ENCODE data around the gene ETV4. TPM values are rescaled to one million over a fixed set of nuclear protein-coding genes. Genes with fewer than 3 reads are reported as not detected.
A peak's percentile ranks its signal among the peaks of the same experiment; 100 is the strongest.

The ETV4 gene
- total RNA-seq, 2 donors from 2014 or later: 51.1 to 83.0 TPM

DNA sequence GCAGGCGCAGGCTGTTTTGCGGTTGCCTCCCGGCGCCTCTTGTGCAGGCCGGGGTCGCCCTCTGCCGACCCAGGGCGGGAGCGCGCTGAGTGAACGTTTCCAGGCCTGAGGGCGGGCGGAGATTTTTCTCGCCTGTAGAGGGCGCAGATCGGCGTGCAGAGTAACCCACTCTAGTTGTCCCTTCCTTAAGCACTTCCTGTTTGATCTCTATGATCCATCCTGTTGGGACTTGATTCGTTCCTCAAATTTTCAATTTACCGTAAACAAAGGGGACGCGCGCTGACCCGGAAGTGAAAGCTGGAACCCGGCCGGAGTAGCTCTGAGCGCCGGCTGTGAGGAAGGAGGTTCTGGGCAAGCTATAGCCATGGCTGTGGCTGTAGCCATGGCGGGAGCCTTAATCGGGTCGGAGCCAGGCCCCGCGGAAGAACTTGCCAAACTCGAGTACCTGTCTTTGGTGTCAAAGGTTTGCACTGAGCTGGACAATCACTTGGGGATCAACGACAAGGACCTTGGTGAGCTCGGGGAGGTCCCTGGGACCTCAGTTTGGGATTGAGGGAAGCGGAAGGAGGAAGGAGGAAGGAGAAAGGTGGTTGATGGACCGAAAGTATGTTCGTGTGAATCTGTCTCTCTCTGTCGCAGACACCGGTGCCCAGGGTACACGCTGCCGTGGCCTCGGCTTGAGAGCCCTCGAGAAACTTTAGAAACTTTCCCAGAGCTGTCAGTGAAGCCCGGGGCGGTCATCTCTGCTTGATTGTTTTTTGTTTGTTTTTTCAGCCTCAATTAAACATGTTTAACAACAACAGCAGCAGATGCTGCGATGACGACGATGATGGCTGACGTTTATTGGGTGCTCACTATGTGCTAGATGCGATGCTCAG, 62.2 kb downstream of the ETV4 start, which contains the start of gene DHX8:
Gene DHX8, plus strand, starts transcription at position 302 of the 878 bp plus-strand sequence. Its CDS starts 63 bp downstream, at position 365.
- peak within 1 kb of the TSS; percentile 98 for H3K27ac Mint-ChIP-seq
- no peaks in the 10 kb centered on the region for H3K36me3 ChIP-seq (ENCODE audit: control insufficient read depth, insufficient read depth, low read length)
- H3K4me1 Mint-ChIP-seq: peaks cover 29% of the 10 kb centered on the region
- H3K4me3 Mint-ChIP-seq: peak within 1 kb of the TSS; percentile 100
- no peaks in the 10 kb centered on the region for H3K27me3 ChIP-seq (ENCODE audit: control insufficient read depth, insufficient read depth, low read length, poor library complexity, severe bottlenecking)
- peak within 1 kb of the TSS; percentile 75 for H3K9ac ChIP-seq (ENCODE audit: extremely low read depth, low read length, poor library complexity, severe bottlenecking)
- peaks cover 3% of the 10 kb centered on the region for H3K36me3 Mint-ChIP-seq (ENCODE audit: low read depth)
- TF ChIP-seq, protein P1, sequence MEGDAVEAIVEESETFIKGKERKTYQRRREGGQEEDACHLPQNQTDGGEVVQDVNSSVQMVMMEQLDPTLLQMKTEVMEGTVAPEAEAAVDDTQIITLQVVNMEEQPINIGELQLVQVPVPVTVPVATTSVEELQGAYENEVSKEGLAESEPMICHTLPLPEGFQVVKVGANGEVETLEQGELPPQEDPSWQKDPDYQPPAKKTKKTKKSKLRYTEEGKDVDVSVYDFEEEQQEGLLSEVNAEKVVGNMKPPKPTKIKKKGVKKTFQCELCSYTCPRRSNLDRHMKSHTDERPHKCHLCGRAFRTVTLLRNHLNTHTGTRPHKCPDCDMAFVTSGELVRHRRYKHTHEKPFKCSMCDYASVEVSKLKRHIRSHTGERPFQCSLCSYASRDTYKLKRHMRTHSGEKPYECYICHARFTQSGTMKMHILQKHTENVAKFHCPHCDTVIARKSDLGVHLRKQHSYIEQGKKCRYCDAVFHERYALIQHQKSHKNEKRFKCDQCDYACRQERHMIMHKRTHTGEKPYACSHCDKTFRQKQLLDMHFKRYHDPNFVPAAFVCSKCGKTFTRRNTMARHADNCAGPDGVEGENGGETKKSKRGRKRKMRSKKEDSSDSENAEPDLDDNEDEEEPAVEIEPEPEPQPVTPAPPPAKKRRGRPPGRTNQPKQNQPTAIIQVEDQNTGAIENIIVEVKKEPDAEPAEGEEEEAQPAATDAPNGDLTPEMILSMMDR (conservative IDR thresholded peaks at IDR 0.05): peak; percentile 100
- H3K9me3 ChIP-seq (ENCODE audit: control insufficient read depth, low read length): no peaks in the 10 kb centered on the region
- H3K4me1 ChIP-seq (ENCODE audit: control insufficient read depth, insufficient read depth, low read length): peaks cover 5% of the 10 kb centered on the region
- peak within 1 kb of the TSS; percentile 97 for H3K4me3 ChIP-seq (ENCODE audit: low read length)
- peak; percentile 100 for DNase-seq
- H3K9me3 Mint-ChIP-seq: no peaks in the 10 kb centered on the region
- no peaks in the 10 kb centered on the region for H3K27me3 Mint-ChIP-seq (ENCODE audit: insufficient read depth)
- H3K27ac ChIP-seq (ENCODE audit: low read depth, low read length): peak within 1 kb of the TSS; percentile 75
- WGBS, 2 experiments (ENCODE audit: insufficient coverage in 1 of 2, insufficient read length in 1 of 2): 0% methylated on average over 36 to 51 of the region's 51 CpGs

DNA sequence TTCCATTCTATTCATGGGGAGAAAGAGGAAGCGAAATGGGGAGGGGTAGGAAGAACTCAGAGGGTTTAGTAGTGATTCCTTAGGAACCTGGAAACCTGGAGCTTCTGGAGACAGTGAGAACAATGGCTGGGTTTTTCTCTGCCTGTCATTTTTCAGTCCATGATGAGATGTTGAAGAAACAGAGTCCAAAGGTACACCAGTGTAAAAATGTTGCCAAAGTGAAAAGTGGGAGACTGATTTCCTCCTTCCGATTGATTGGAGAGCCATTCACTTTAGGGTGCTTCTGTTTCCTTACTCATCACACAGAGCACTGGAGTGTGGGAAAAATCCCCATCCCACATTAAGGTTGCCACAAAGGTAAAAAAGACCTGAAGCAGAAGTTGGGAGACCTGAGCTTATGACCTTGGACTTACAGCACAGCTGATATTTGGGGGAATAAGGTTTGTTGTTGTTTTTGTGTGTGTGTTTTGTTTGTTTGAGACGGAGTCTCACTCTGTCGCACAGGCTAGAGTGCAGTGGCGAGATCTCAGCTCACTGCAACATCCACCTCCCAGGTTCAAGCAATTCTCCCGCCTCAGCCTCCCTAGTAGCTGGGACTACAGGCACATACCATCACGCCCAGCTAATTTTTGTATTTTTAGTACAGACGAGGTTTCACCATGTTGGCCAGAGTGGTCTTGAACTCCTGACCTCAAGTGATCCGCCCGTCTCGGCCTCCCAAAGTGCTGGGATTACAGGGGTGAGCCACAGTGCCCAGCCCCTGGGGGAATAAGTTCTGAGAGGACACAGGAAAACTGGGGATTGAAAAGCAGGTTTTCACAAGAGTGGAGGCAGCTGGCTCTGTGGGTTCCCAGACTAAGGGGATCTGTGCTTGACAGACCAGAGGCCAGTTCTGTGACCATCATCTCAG, 63.8 kb downstream of the ETV4 start:
- H3K9ac ChIP-seq (ENCODE audit: extremely low read depth, low read length, poor library complexity, severe bottlenecking): no peak overlapping the region
- no peaks in the 10 kb centered on the region for H3K36me3 ChIP-seq (ENCODE audit: control insufficient read depth, insufficient read depth, low read length)
- no peak overlapping the region for H3K4me3 Mint-ChIP-seq
- WGBS, 2 experiments (ENCODE audit: insufficient coverage in 1 of 2, insufficient read length in 1 of 2): 95% methylated on average over 11 of the region's 11 CpGs
- TF ChIP-seq, protein P1 (conservative IDR thresholded peaks at IDR 0.05): no peak
- H3K27ac Mint-ChIP-seq: peak overlapping the region; percentile 4
- DNase-seq: peak; percentile 36
- H3K36me3 Mint-ChIP-seq (ENCODE audit: low read depth): no peaks in the 10 kb centered on the region
- no peak overlapping the region for H3K4me3 ChIP-seq (ENCODE audit: low read length)
- no peaks in the 10 kb centered on the region for H3K9me3 ChIP-seq (ENCODE audit: control insufficient read depth, low read length)
- no peaks in the 10 kb centered on the region for H3K9me3 Mint-ChIP-seq
- peaks cover 5% of the 10 kb centered on the region for H3K4me1 ChIP-seq (ENCODE audit: control insufficient read depth, insufficient read depth, low read length)
- peaks cover 38% of the 10 kb centered on the region for H3K4me1 Mint-ChIP-seq
- H3K27me3 ChIP-seq (ENCODE audit: control insufficient read depth, insufficient read depth, low read length, poor library complexity, severe bottlenecking): no peaks in the 10 kb centered on the region
- no peaks in the 10 kb centered on the region for H3K27me3 Mint-ChIP-seq (ENCODE audit: insufficient read depth)
- no peak overlapping the region for H3K27ac ChIP-seq (ENCODE audit: low read depth, low read length)

DNA sequence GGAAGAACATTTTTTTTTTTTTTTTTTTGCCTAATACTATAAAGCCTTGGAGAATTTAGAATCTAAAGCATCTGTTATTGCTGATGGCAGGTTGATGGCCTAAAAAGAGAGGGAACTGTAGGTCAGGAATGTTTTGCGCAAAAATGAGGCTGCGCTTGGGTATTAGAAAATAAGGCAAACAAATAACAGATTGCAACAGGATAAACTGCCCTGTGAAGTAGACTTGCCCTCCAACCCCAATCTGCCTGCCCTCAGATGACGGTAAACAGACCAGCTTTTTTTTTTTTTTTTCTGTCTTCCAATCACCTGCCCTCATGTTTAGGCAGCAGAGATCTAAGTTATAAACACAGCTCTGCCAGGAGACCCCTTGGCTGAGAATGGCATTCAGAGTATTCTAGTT, 66.2 kb downstream of the ETV4 start:
- no peaks in the 10 kb centered on the region for H3K9me3 ChIP-seq (ENCODE audit: control insufficient read depth, low read length)
- no peak overlapping the region for H3K9ac ChIP-seq (ENCODE audit: extremely low read depth, low read length, poor library complexity, severe bottlenecking)
- Mint-ChIP-seq H3K27me3 (ENCODE audit: insufficient read depth) (no peaks in the 10 kb centered on the region), H3K4me1 (peaks cover 35% of the 10 kb centered on the region), H3K36me3 (ENCODE audit: low read depth) (no peaks in the 10 kb centered on the region), H3K9me3 (no peaks in the 10 kb centered on the region), H3K27ac (no peak overlapping the region), H3K4me3 (no peak overlapping the region)
- H3K4me1 ChIP-seq (ENCODE audit: control insufficient read depth, insufficient read depth, low read length): peaks cover 5% of the 10 kb centered on the region
- no peak overlapping the region for H3K27ac ChIP-seq (ENCODE audit: low read depth, low read length)
- H3K36me3 ChIP-seq (ENCODE audit: control insufficient read depth, insufficient read depth, low read length): no peaks in the 10 kb centered on the region
- no peaks in the 10 kb centered on the region for H3K27me3 ChIP-seq (ENCODE audit: control insufficient read depth, insufficient read depth, low read length, poor library complexity, severe bottlenecking)
- no peak overlapping the region for H3K4me3 ChIP-seq (ENCODE audit: low read length)
- 83 to 100% methylated on average over 2 to 3 of the region's 3 CpGs for WGBS, 2 experiments (ENCODE audit: insufficient coverage in 1 of 2, insufficient read length in 1 of 2)
- TF ChIP-seq, protein P1 (conservative IDR thresholded peaks at IDR 0.05): no peak
- no peak for DNase-seq
